Epidermal melanocyte (primary cell): ENCODE measurements around the gene CAPN10.

Experiments used
- DNase-seq: peaks from one replicate; pipeline ENCODE4 v3.0.0; 2011; ENCODE audit warnings: low spot score; ENCODE audit not compliant: insufficient read length

CAPN10 gene

GRCh38 chr2:240589375-240589774, 2.8 kb downstream of the CAPN10 start:
- no peak for DNase-seq

GRCh38 chr2:240589850-240590525, 3.5 kb downstream of the CAPN10 start:
- peak; percentile 4 for DNase-seq

- no peak for DNase-seq
Observed at GRCh38 chr2:240590681-240591111, 4.2 kb downstream of the CAPN10 start.

GRCh38 chr2:240591226-240591625, 4.7 kb downstream of the CAPN10 start:
- DNase-seq: no peak

- no peak for DNase-seq
Observed at GRCh38 chr2:240591784-240592183, 5.2 kb downstream of the CAPN10 start.

- DNase-seq: no peak
Observed at GRCh38 chr2:240593026-240593702, 6.6 kb downstream of the CAPN10 start.

GRCh38 chr2:240593703-240594451, 7.3 kb downstream of the CAPN10 start:
- DNase-seq: no peak

GRCh38 chr2:240594511-240595380, 8.2 kb downstream of the CAPN10 start:
- DNase-seq: no peak

GRCh38 chr2:240595381-240596079, 9.0 kb downstream of the CAPN10 start:
- no peak for DNase-seq

- DNase-seq: no peak
Observed at GRCh38 chr2:240596080-240596460, 9.5 kb downstream of the CAPN10 start.

- no peak for DNase-seq
Observed at GRCh38 chr2:240596491-240596931, 10.0 kb downstream of the CAPN10 start.

GRCh38 chr2:240597054-240597418, 10.5 kb downstream of the CAPN10 start:
- no peak for DNase-seq

- no peak for DNase-seq
Observed at GRCh38 chr2:240597419-240598181, 11.1 kb downstream of the CAPN10 start.

GRCh38 chr2:240598311-240598911, 11.9 kb downstream of the CAPN10 start:
- DNase-seq: no peak

GRCh38 chr2:240599141-240599583, 12.6 kb downstream of the CAPN10 start:
- no peak for DNase-seq

GRCh38 chr2:240600451-240600961, 14.0 kb downstream of the CAPN10 start:
- no peak for DNase-seq

- no peak for DNase-seq
Observed at GRCh38 chr2:240601061-240601830, 14.7 kb downstream of the CAPN10 start.

GRCh38 chr2:240601831-240602160, 15.3 kb downstream of the CAPN10 start:
- no peak for DNase-seq
